Activated naive CD4-positive, alpha-beta T cell treated with anti-CD3 and anti-CD28 coated beads, Interleukin-2, amount 50 U/mL, for 72 hours (primary cell): ENCODE results near the gene TWSG1. TPM values are rescaled to one million over a fixed set of nuclear protein-coding genes. Genes with fewer than 3 reads are reported as not detected.
A peak's percentile ranks its signal among the peaks of the same experiment; 100 is the strongest.

Source experiments
- ATAC-seq, 2 donors: fragments of 150-1000 bp; cut with Tn5 transposase; 2 replicates each; pipeline ENCODE4 v1.10.0; 2021; ENCODE audit warnings: mild to moderate bottlenecking in 2 of 2, moderate library complexity in 2 of 2
- DNase-seq, 2 donors: peaks; one replicate each; pipeline ENCODE4 v3.0.0; 2021 to 2022; ENCODE audit warnings: low spot score in 2 of 2
- H3K27ac Mint-ChIP-seq, 2 donors: one replicate each; pipeline ENCODE4 v1.8.0; 2022; ENCODE audit warnings: mild to moderate bottlenecking in 2 of 2, mixed read lengths in 2 of 2
- H3K36me3 Mint-ChIP-seq, 2 donors: one replicate each; pipeline ENCODE4 v1.8.0; 2022; ENCODE audit warnings: mixed read lengths in 2 of 2
- H3K9me3 Mint-ChIP-seq, 2 donors: one replicate each; pipeline ENCODE4 v1.8.0; 2022; ENCODE audit warnings: mixed read lengths in 2 of 2
- total RNA-seq, 2 donors: library from RNA; stranded (reverse); gene quantifications; one replicate each; pipeline ENCODE4 v1.2.3, GENCODE V29; 2022

TWSG1 gene
- 1 to 10 TPM; 3.1 to 7.8 TPM for total RNA-seq

DNA sequence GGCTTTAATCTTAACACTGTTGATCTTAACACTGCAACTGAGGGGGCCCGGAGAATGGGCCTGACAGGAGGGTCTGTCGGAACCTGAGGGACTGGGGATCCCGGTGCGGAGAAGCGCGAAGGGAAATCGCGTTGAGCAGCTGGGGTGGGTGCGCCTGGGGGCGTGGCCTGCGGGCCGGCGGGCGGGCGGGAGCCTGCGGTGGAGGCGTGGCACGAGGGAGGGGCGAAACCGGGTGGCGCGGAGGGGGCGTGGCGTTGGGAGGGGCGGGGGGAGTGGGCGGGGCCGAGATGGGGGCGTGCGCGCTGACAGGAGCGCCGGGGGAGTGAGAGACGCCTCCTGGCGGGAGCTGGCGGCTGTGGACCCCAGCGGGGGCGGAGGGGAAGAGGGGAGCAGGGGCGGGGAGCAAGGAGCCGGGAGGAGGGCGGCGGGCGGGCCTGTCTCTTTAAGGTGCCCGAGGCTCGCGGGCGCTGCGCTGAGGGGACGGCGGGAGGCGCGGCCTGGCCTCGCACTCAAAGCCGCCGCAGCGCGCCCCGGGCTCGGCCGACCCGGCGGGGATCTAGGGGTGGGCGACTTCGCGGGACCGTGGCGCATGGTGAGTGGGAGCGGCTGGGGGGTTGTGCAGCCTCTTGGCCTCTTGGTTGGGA lies at the start of gene TWSG1:
TSS of gene TWSG1 (plus strand) at position 445 of the 644 bp plus-strand sequence. CDS start 2,457 bp downstream, outside the sequence.
- DNase-seq (peak; percentile 85 to 88), ATAC-seq (peak; percentile 80 to 92)
- H3K27ac Mint-ChIP-seq, result peak within 1 kb of the TSS; percentile 72 to 82
- no peaks in the 10 kb centered on the region for H3K9me3 Mint-ChIP-seq
- peaks cover 0 to 14% of the 10 kb centered on the region in 2 donors for H3K36me3 Mint-ChIP-seq

DNA sequence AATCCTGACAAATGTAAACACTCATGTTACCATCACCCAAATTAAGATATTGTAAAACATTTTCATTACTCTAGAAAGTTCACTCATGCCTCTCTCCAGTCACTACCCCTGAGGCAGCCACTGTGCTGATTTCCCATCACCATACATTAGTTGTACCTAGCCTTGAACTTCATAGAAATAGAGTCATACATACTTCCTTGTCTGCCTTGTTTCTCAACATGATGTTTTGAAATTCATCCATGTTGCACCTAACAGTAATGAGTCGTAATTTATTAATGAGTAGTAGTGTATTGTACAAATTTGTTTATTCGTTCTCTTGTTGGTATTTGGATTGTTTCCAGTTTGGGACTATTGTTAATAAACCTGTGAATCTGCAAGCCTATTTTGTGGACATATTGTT lies 49.0 kb upstream of the TWSG1 start:
- peak in 1 of 2 donors; percentile 26 for ATAC-seq
- Mint-ChIP-seq H3K9me3 (peaks cover 0 to 4% of the 10 kb centered on the region in 2 donors), H3K27ac (no peak overlapping the region), H3K36me3 (peaks cover 14 to 24% of the 10 kb centered on the region in 2 donors)
- no peak for DNase-seq

DNA sequence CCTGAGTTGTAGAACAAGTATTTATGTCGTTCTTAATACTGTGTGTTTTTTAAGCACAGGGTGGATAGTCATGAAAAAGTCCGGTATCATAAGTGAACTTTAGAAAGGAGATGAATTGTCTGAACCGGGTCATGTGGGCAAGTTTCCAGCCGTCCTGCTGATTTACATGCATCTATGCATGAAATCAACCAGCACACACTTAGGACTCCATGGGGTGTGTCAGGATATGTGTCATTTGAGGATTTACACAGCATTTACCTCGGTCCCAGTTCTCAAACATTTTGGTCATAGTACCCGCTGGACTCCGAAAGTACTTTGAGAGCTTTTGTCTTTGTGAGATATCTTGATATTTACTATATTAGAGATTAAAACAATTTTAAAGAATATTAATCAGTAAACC lies 47.5 kb upstream of the TWSG1 start:
- peaks cover 0 to 8% of the 10 kb centered on the region in 2 donors for H3K9me3 Mint-ChIP-seq
- peaks cover 9 to 23% of the 10 kb centered on the region in 2 donors for H3K36me3 Mint-ChIP-seq
- no peak overlapping the region for H3K27ac Mint-ChIP-seq
- ATAC-seq (no peak), DNase-seq (no peak)

DNA sequence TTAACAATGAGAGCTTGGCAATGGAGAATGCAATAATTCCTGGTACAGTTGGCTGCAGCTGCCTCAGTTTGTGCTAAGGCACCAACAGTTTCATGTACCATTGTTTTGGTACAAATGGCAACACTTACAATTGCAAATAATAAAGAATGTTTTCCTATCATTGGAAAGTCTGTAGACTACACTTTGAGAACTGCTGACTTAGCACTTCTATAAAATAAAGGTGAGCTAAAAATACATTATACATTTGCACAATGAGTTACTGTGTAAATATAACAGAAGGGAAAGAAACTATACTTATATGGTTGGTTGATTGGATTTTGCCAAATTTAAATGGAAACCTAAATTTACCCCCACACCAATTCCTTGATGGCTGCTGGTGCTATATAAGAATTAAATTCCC lies 44.9 kb upstream of the TWSG1 start:
- no peak for DNase-seq
- H3K27ac Mint-ChIP-seq, result no peak overlapping the region
- peaks cover 10 to 20% of the 10 kb centered on the region in 2 donors for H3K36me3 Mint-ChIP-seq
- peaks cover 6 to 21% of the 10 kb centered on the region in 2 donors for H3K9me3 Mint-ChIP-seq
- ATAC-seq, result no peak

DNA sequence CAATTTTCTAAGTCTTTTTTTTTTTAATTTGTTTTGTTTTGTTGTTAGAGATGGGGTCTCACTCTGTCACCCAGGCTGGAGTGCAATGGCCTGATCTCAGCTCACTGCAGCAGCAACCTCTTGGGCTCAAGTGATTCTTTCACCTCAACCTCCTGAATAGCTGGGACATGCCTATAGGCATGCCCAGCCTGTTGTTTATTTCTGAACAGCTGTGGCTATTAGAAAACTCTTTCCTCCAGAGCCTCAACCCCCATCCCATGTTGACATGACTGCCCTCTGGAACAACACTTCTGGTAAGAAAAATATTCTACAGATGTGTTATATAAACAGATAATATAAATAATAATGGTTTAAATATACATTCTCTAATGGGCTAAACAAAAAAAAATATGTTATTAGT lies 44.4 kb upstream of the TWSG1 start:
- no peak for DNase-seq
- Mint-ChIP-seq H3K27ac (no peak overlapping the region), H3K36me3 (peaks cover 10 to 20% of the 10 kb centered on the region in 2 donors), H3K9me3 (peaks cover 6 to 21% of the 10 kb centered on the region in 2 donors)
- no peak for ATAC-seq

DNA sequence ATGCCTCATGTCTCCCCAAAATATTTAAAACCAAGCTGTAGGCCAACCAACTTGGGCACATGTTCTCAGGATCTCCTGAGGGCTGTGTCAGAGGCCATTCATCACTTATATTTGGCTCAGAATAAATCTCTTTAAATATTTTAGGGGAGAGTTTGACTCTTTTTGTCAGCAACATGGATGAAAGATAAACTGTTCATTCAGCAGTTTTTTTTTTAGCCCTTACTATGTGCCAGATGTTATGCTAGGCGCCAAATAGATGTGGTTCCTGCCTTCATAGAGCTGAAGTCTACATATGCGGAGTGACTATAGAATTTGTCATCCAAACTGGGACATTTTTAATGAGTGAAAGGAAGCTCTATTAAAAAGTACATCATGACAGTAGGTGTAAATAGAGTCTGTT lies 42.5 kb upstream of the TWSG1 start:
- H3K27ac Mint-ChIP-seq, result no peak overlapping the region
- peaks cover 10 to 20% of the 10 kb centered on the region in 2 donors for H3K36me3 Mint-ChIP-seq
- no peak for ATAC-seq
- peaks cover 6 to 21% of the 10 kb centered on the region in 2 donors for H3K9me3 Mint-ChIP-seq
- DNase-seq, result no peak

DNA sequence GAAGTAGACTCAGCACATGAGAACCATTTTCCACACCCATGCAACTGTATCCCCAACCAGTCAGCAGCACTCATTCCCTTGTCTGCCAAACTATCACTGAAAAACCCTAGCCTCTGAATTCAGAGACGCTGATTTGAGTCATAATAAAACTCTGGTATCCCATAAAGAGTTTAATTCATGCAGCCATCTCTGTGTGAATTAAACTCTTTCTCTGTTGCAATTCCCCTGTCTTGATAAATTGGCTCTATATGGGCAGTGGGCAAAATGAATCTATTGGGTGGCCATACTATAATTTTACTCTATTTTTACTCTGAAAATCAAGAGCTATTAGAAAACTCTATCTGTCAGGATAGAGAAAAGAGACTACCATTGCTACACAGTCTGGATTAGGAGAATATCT lies 40.6 kb upstream of the TWSG1 start:
- peaks cover 6 to 17% of the 10 kb centered on the region in 2 donors for H3K9me3 Mint-ChIP-seq
- no peak overlapping the region for H3K27ac Mint-ChIP-seq
- DNase-seq (no peak), ATAC-seq (no peak)
- H3K36me3 Mint-ChIP-seq, result peaks cover 14 to 15% of the 10 kb centered on the region in 2 donors

DNA sequence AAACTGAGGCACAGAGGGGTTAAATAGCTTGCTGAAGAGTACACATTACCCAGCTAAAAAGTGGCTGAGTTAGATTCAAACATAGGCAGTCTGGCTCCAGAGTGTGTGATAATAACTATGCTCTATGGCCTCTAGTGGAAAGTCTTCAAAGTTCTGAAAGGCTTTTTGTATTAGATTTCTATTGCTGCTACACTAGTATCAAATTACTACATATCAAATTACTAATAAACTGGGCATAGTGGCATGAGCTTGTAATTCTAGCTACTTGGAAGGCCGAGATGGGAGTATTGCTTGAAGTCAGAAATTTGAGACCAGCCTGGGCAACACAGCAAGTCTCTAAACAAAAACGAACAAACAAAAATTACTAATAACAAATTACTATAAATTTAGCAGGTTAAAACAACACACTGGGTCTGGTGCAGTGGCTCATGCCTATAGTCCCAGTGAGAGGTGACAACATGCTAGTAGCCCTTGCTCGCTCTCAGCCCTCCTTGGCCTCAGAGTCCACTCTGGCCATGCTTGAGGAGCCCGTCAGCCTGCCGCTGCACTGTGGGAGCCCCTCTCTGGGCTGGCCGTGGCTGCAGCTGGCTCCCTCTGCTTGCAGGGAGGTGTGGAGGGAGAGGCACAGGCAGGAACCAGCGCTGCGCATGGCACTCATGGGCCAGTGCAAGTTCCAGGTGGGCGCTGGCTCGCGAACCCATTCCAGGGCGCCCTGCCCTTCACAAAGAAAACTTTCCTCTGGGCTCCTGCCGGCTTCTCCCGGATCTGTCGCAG lies 38.2 kb upstream of the TWSG1 start:
- H3K27ac Mint-ChIP-seq, result no peak overlapping the region
- peaks cover 11 to 14% of the 10 kb centered on the region in 2 donors for H3K36me3 Mint-ChIP-seq
- H3K9me3 Mint-ChIP-seq, result peaks cover 6 to 17% of the 10 kb centered on the region in 2 donors
- DNase-seq (no peak), ATAC-seq (no peak)

DNA sequence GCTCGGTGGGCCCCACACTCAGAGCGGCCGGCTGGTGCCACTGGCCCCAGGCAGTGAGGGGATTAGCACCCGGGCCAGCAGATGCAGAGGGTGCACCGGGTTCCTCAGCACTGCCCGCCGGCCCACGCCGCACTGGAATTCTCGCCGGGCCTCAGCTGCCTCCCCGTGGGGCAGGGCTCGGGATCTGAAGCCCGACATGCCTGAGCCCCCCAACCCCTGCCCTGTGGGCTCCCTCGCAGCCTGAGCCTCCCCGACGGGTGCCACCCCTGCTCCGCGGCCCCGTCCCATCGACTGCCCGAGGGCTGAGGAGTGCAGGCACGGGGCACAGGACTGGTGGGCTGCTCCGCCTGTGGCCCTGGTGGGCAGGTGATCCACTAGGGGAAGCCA lies 37.6 kb upstream of the TWSG1 start:
- Mint-ChIP-seq H3K36me3 (peaks cover 9 to 11% of the 10 kb centered on the region in 2 donors), H3K9me3 (peaks cover 7 to 15% of the 10 kb centered on the region in 2 donors), H3K27ac (no peak overlapping the region)
- DNase-seq, result no peak
- no peak for ATAC-seq

DNA sequence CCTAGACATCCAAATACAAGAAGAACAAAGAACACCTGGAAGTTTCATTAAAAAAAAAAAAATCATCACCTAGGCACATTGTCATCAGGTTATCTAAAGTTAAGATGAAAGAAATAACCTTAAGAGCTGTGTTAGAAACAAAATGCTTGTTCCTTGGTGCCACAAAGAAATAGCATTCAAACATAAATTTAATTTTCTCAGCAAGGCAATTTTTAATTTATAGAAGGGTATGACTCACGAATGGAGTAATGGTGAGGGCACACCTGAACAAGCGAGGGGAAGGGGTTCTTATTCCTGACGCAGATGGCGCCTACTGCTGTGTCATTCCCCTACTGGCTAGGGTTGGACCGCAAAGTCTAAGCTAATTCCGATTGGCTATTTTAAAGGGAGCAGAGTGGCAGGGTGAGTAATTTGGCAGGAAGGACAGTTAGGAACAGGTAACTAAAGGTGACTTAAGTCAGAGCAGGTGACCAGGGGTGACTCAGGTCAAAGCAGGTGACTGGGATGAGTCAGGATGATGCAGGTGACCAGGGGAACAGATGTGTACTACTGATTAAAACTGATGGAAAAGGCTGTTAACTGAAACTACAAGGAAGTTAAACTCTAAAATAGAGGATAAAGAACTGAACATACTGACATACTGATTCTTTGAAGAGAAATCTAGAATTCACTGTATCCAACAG lies 30.0 kb upstream of the TWSG1 start:
- ATAC-seq (no peak), DNase-seq (no peak)
- peaks cover 39 to 41% of the 10 kb centered on the region in 2 donors for H3K9me3 Mint-ChIP-seq
- H3K36me3 Mint-ChIP-seq, result peaks cover 16 to 38% of the 10 kb centered on the region in 2 donors
- H3K27ac Mint-ChIP-seq, result no peak overlapping the region

DNA sequence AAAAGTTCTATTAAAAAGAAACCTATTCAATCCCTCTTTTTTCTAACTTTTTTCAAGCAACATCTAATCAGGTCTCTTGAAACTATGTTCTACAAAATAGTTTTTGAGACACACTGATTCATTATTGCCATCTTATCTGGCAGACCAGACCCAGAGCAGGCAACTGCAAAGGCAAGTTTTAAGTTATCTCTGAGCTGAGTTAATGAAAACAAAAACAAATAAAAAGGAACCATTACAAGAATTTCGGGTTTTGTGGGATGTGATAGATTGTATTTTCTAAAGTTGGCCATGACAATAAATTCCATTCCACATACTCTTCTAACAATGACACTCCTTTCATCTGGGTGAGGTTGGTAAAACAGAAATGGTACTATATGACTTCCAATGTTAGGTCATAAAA lies 15.2 kb upstream of the TWSG1 start:
- peaks cover 0 to 11% of the 10 kb centered on the region in 2 donors for H3K36me3 Mint-ChIP-seq
- peaks cover 4 to 16% of the 10 kb centered on the region in 2 donors for H3K9me3 Mint-ChIP-seq
- no peak overlapping the region for H3K27ac Mint-ChIP-seq
- ATAC-seq (no peak), DNase-seq (no peak)

DNA sequence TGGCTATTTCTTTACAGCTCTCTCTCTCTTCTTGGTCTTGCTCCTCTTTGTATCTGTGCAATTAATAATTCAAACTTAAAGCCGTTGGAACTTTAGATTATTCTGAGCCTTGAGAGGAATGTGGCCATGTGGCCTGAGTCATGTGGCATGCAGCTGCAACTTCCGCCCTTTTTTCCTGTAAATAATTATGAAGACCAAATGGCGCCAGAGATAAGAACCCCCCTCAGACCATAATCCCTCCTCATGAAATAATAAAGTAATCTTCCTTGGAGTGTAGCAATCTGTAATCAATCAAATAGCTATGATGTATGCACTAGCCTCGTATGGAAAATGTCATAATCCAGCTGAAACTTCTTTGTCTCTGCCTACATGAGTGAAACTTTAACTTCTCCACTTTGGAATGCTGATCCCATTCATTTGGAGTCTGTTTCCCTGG lies 13.5 kb upstream of the TWSG1 start:
- Mint-ChIP-seq H3K9me3 (peaks cover 4 to 16% of the 10 kb centered on the region in 2 donors), H3K27ac (no peak overlapping the region), H3K36me3 (peaks cover 0 to 11% of the 10 kb centered on the region in 2 donors)
- no peak for ATAC-seq
- DNase-seq, result no peak

DNA sequence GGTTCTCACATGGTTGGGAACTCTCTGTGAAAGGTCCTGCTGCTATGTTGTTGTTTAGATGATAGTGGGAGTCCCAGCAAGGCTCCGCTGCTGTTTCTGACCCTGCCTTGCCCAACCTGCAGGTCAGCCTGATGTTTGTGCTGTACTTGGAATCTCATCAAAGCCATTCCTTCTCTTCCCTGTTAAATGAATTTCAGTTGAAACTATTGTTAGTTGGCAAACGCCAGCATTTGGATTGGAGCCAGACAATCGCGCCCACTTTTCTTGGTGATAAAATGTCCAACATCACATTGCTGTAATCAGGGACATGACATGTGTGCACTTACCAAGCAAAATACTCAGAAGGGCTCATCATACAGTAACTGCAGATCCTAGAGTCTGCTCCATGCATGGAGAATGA lies 12.8 kb upstream of the TWSG1 start:
- peaks cover 0 to 11% of the 10 kb centered on the region in 2 donors for H3K36me3 Mint-ChIP-seq
- no peak for ATAC-seq
- peaks cover 4 to 16% of the 10 kb centered on the region in 2 donors for H3K9me3 Mint-ChIP-seq

DNA sequence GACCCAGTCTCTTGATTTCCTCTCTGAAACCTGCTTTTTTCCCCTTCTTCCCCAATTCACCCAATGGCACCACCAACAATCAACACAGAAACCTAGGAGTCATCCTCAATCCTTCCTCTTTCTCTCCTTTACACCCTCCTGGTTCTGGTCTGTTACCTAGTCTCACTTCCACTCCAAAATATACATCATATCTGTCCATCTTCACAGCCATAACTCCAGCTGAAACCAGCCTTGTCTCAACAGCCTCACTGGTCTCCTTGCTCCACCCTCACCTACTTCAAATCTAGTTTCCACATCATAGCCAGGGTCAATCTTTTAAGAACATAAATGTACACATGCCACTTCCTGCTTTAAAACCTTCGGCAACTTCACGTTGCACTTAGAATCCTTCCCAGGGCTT lies 11.8 kb upstream of the TWSG1 start:
- Mint-ChIP-seq H3K27ac (no peak overlapping the region), H3K36me3 (peaks cover 0 to 11% of the 10 kb centered on the region in 2 donors), H3K9me3 (peaks cover 4 to 16% of the 10 kb centered on the region in 2 donors)
- no peak for ATAC-seq
- no peak for DNase-seq

More for the DNA sequence above, 12.8 kb upstream of the TWSG1 start:
- no peak overlapping the region for H3K27ac Mint-ChIP-seq
- no peak for DNase-seq

DNA sequence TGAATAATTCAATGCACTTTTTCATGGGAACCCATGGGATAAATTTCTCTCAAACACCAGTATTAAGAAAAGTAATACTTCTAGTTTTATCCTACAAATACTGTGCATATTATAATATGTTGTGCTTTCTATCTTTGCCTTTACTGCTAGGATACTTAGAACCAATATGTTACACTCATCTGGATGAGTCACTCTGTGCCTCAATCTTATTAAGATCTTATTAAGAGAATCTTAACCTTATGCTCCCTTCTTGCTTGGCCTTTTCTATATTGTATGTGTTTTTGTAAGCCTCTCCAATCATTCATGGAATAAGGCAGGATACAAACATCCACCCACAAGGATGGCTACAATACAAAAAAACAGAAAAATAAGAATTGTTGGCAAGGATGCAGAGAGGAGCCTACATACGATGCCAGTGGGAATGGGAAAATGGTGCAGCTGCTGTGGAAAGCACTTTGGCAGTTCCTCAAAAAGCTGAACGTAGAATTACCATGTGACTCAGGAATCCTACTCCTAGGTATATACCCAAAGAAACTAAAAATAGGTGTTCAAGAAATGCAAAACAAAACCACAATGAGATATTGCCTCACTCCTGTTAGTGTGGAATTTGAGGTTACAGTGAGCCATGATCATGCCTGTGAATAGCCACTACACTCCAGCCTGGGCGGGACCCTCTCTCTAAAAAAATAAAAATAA lies 10.7 kb upstream of the TWSG1 start:
- ATAC-seq, result no peak
- Mint-ChIP-seq H3K9me3 (peaks cover 8 to 16% of the 10 kb centered on the region in 2 donors), H3K27ac (no peak overlapping the region), H3K36me3 (peaks cover 0 to 11% of the 10 kb centered on the region in 2 donors)
- DNase-seq, result no peak

DNA sequence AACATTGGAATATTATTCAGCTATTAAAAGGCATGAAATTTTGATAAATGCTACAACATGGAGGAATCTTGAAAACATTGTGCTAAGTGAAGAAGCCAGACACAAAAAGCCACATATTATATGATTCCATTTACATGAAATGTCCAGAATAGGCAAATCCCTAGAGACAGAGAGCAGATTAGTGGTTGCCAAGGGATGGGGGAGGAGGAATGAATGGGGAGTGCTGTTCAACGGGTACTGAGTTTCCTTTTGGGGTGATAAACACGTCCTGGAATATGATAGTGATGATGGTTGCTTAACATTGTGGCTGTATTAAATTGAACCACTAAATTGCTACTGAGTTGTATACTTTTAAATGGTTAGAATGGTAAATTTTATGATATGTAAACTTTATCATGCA lies 8.9 kb upstream of the TWSG1 start:
- H3K27ac Mint-ChIP-seq, result no peak overlapping the region
- H3K36me3 Mint-ChIP-seq, result peaks cover 0 to 6% of the 10 kb centered on the region in 2 donors
- no peak for DNase-seq
- peaks cover 4 to 13% of the 10 kb centered on the region in 2 donors for H3K9me3 Mint-ChIP-seq
- no peak for ATAC-seq
